A673 (cell line): Measurements from ENCODE around the gene CHDH. TPM values are rescaled to one million over a fixed set of nuclear protein-coding genes. Genes with fewer than 3 reads are reported as not detected.

ENCODE experiments used
- BruUV-seq: library from RNA; stranded (reverse); fragments of 400-500 nt; replicated peaks from 2 replicates; lab custom pipeline; 2021; lab: Mats Ljungman, UMichigan
- CTCF ChIA-PET: fragments of 300-600 bp; sonication (Branson Sonifier 250); formaldehyde crosslinking; loops from one replicate; lab custom pipeline; 2022; ENCODE audit warnings: antibody characterized with exemption; lab: Charles Lee
- POLR2A ChIA-PET: fragments of 300-600 bp; sonication (Branson Sonifier 250); formaldehyde crosslinking; loops from one replicate; lab custom pipeline; 2022; ENCODE audit warnings: antibody characterized with exemption; ENCODE audit not compliant: low non-redundant PET; lab: Charles Lee
- DNase-seq: peaks from one replicate; pipeline ENCODE4 v3.0.0-alpha.2; 2015; ENCODE audit warnings: low spot score
- H3K27ac ChIP-seq: fragments of 200-600 bp; sonication (generic); 2 replicates; pipeline ENCODE4 v1.5.1; 2016; ENCODE audit warnings: mixed run types, low read depth, mild to moderate bottlenecking, mixed read lengths, antibody characterized with exemption, low read length; ENCODE audit not compliant: poor library complexity, severe bottlenecking
- H3K27me3 ChIP-seq: fragments of 200-600 bp; sonication (generic); replicated peaks from 2 replicates; pipeline ENCODE4 v1.6.1; 2017; ENCODE audit warnings: mixed run types, low read depth, mild to moderate bottlenecking, mixed read lengths, antibody characterized with exemption, low read length; ENCODE audit not compliant: insufficient read depth, poor library complexity
- H3K36me3 ChIP-seq: fragments of 200-600 bp; sonication (generic); 2 replicates; pipeline ENCODE4 v1.6.1; 2016; ENCODE audit warnings: mixed run types, mild to moderate bottlenecking, mixed read lengths, antibody characterized with exemption, low read length; ENCODE audit not compliant: insufficient read depth, poor library complexity, severe bottlenecking
- H3K4me1 ChIP-seq: fragments of 200-600 bp; sonication (generic); 2 replicates; pipeline ENCODE4 v1.6.1; 2017; ENCODE audit warnings: mixed run types, mild to moderate bottlenecking, mixed read lengths, antibody characterized with exemption, low read length; ENCODE audit not compliant: insufficient read depth, poor library complexity, severe bottlenecking
- H3K4me3 ChIP-seq: fragments of 200-600 bp; sonication (generic); 2 replicates; pipeline ENCODE4 v1.5.1; 2016; ENCODE audit warnings: low read depth, mixed run types, mild to moderate bottlenecking, mixed read lengths, low read length; ENCODE audit not compliant: poor library complexity, severe bottlenecking
- H3K9me3 ChIP-seq: fragments of 200-600 bp; sonication (generic); 2 replicates; pipeline ENCODE4 v1.6.1; 2016; ENCODE audit warnings: mixed run types, low read depth, mild to moderate bottlenecking, mixed read lengths, antibody characterized with exemption, low read length; ENCODE audit not compliant: poor library complexity, severe bottlenecking
- CTCF ChIP-seq: fragments of 300-800, 200-600 bp; sonication (generic); conservative IDR thresholded peaks from 2 replicates; pipeline ENCODE4 v1.5.1; 2017; ENCODE audit warnings: low read depth, mild to moderate bottlenecking, antibody characterized with exemption, low read length, moderate library complexity, mixed read lengths
- EZH2 ChIP-seq: fragments of 200-600 bp; sonication (generic); IDR thresholded peaks from 2 replicates; pipeline ENCODE4 v1.6.1; 2017; ENCODE audit warnings: borderline replicate concordance, low read depth, mild to moderate bottlenecking, mixed read lengths, antibody characterized with exemption, low read length; ENCODE audit not compliant: poor library complexity, severe bottlenecking
- intact Hi-C: fragments of 100-400 bp; cut with micrococcal nuclease; formaldehyde crosslinking; loops from one replicate; pipeline ENCODE4 v1.10.0; 2022; ENCODE audit not compliant: unreplicated experiment
- total RNA-seq: library from RNA; stranded (reverse); gene quantifications from 2 replicates; pipeline ENCODE4 v1.2.3, GENCODE V29; 2021

The CHDH gene
- total RNA-seq, 1 experiment from 2014 or later: not detected

- TF ChIP-seq CTCF: no peak
- no peak for TF ChIP-seq EZH2
- CTCF ChIA-PET: no interaction called here
Observed at GRCh38 chr3:53822331-53822741, 23.9 kb downstream of the CHDH start.

GRCh38 chr3:53821631-53822121 lies 24.5 kb downstream of the CHDH start:
- H3K4me3 ChIP-seq: no peak overlapping the region
- H3K4me1 ChIP-seq: no peaks in the 10 kb centered on the region
- DNase-seq: no peak
- POLR2A ChIA-PET: no interaction called here
- TF ChIP-seq EZH2 (no peak), CTCF (no peak)
- intact Hi-C loops: no loop called here
- CTCF ChIA-PET: no interaction called here
- no peaks in the 10 kb centered on the region for H3K9me3 ChIP-seq
- no TSS peak for BruUV-seq
- no peaks in the 10 kb centered on the region for H3K27me3 ChIP-seq
- H3K36me3 ChIP-seq: no peaks in the 10 kb centered on the region
- no peak overlapping the region for H3K27ac ChIP-seq

More at GRCh38 chr3:53822331-53822741, 23.9 kb downstream of the CHDH start:
- Histone ChIP-seq H3K27ac (no peak overlapping the region), H3K9me3 (no peaks in the 10 kb centered on the region), H3K4me3 (no peak overlapping the region), H3K27me3 (no peaks in the 10 kb centered on the region), H3K36me3 (no peaks in the 10 kb centered on the region), H3K4me1 (no peaks in the 10 kb centered on the region)
- no TSS peak for BruUV-seq
- intact Hi-C loops: no loop called here
- DNase-seq: no peak
- POLR2A ChIA-PET: no interaction called here

- Histone ChIP-seq H3K27ac (no peak overlapping the region), H3K27me3 (no peaks in the 10 kb centered on the region), H3K4me1 (no peaks in the 10 kb centered on the region), H3K9me3 (no peaks in the 10 kb centered on the region), H3K4me3 (no peak overlapping the region), H3K36me3 (no peaks in the 10 kb centered on the region)
- ChIA-PET POLR2A (no interaction called here), CTCF (no interaction called here)
- DNase-seq: no peak
- intact Hi-C loops: no loop called here
- no peak for TF ChIP-seq CTCF
- no peak for TF ChIP-seq EZH2
- no TSS peak for BruUV-seq
Observed at GRCh38 chr3:53820756-53821580, 25.3 kb downstream of the CHDH start.
